Spleen (tissue), 7 donors: Measurements from ENCODE around the gene DIAPH1.

ENCODE experiments used
- CTCF ChIP-seq, 11 experiments: fragments of 200-600 bp in 7 of 11; fragments of 450-650 bp in 4 of 11; sonication (generic) in 4 of 11; IDR thresholded peaks in 8 of 11; conservative IDR thresholded peaks in 3 of 11; 1 replicate in 7 of 11; 2 replicates in 4 of 11; pipeline versions ENCODE4 v1.4.0 to v1.8.0; 2016 to 2021; ENCODE audit warnings: antibody characterized with exemption in 11 of 11, inconsistent platforms in 4 of 11, mild to moderate bottlenecking in 1 of 11
- POLR2A ChIP-seq, 3 donors: fragments of 450-650 bp; IDR thresholded peaks; one replicate each; pipeline ENCODE4 v1.5.1; 2017; ENCODE audit warnings: antibody characterized with exemption in 3 of 3, mild to moderate bottlenecking in 1 of 3
- donor health status: DM: no; HTN: no; CAD: no; lungs with moderate emphysema.
- donor health status: DM: no; HTN: no; CAD: no.
- donor health status: DM: no; HTN: no; CAD: no.

- TF ChIP-seq CTCF (IDR thresholded peaks at IDR 0.05 in 8 of 11, conservative IDR thresholded peaks at IDR 0.05 in 3 of 11) (no peak), POLR2A (IDR thresholded peaks at IDR 0.05) (no peak)
Observed at GRCh38 chr5:141490271-141490670, 128.5 kb downstream of the DIAPH1 start.
